Activated T-helper 1 cell treated with anti-CD3 and anti-CD28 coated beads, Interleukin-12 subunit alpha, Interleukin-12 subunit beta, Interleukin-2, Interleukin-4 antibody, amounts not matched to agents 30 ng/mL and 10 ng/mL and 1 ng/mL, durations not matched to agents 14 hours and 24 hours and 36 hours (primary cell): ENCODE measurements around the gene GALK1. TPM values are rescaled to one million over a fixed set of nuclear protein-coding genes. Genes with fewer than 3 reads are reported as not detected.

Experiments
- DNase-seq: peaks from one replicate; pipeline ENCODE4 v3.0.0; 2021; ENCODE audit warnings: low spot score
- H3K27ac Mint-ChIP-seq: one replicate; pipeline ENCODE4 v1.8.0; 2021; ENCODE audit warnings: mild to moderate bottlenecking, mixed read lengths
- H3K27me3 Mint-ChIP-seq: one replicate; pipeline ENCODE4 v1.8.0; 2022; ENCODE audit warnings: mild to moderate bottlenecking, moderate library complexity, mixed read lengths; ENCODE audit not compliant: insufficient read depth
- H3K36me3 Mint-ChIP-seq: one replicate; pipeline ENCODE4 v1.8.0; 2021; ENCODE audit warnings: low read depth, mixed read lengths
- H3K4me1 Mint-ChIP-seq: one replicate; pipeline ENCODE4 v1.8.0; 2021; ENCODE audit warnings: low read depth, mixed read lengths
- H3K4me3 Mint-ChIP-seq: one replicate; pipeline ENCODE4 v1.8.0; 2021; ENCODE audit warnings: mild to moderate bottlenecking, moderate library complexity, mixed read lengths
- H3K9me3 Mint-ChIP-seq: one replicate; pipeline ENCODE4 v1.8.0; 2021; ENCODE audit warnings: mixed read lengths
- intact Hi-C: fragments of 100-400 bp; cut with micrococcal nuclease; formaldehyde crosslinking; loops from one replicate; pipeline ENCODE4 v1.15.1; 2024
- total RNA-seq: library from RNA; stranded (reverse); gene quantifications from 2 replicates; pipeline ENCODE4 v1.2.3, GENCODE V29; 2022

The GALK1 gene
- total RNA-seq, 1 donor from 2014 or later: 48.0 TPM

DNA sequence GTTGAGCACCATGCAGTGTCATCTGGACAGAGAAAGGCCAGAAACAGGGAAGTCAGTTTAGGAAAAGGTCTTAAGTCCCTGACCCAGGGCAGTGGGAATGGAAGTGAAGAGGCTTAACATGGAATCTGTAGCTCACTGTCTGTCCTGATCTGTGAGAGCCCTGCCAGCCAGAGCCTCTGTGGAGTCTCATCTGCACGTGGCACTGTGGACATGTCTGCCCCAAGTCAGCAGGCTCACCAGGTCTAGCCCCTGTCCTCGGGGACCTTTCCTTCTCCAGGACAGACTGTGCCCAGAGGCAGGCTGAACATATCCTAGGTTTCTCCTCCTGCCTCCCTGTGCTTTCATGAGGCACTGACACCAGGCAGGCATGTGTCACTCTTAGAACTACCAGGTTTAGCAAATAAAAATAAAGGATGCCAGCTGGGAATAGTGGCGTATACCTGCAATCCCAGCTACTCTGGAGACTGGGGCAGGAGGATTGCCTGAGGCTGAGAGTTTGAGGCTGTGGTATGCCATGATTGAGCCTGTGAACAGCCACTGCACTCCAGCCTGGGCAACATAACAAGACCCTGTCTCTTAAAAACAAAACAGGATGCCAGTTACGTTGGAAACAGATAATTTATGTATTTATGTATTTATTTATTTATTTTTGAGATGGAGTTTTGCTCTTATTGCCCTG lies 42.0 kb upstream of the GALK1 start:
- intact Hi-C loops: no loop called here
- H3K4me1 Mint-ChIP-seq: peaks cover 12% of the 10 kb centered on the region
- H3K4me3 Mint-ChIP-seq: no peak overlapping the region
- H3K27ac Mint-ChIP-seq: no peak overlapping the region
- DNase-seq: no peak
- no peaks in the 10 kb centered on the region for H3K36me3 Mint-ChIP-seq
- no peaks in the 10 kb centered on the region for H3K27me3 Mint-ChIP-seq
- H3K9me3 Mint-ChIP-seq: no peaks in the 10 kb centered on the region

DNA sequence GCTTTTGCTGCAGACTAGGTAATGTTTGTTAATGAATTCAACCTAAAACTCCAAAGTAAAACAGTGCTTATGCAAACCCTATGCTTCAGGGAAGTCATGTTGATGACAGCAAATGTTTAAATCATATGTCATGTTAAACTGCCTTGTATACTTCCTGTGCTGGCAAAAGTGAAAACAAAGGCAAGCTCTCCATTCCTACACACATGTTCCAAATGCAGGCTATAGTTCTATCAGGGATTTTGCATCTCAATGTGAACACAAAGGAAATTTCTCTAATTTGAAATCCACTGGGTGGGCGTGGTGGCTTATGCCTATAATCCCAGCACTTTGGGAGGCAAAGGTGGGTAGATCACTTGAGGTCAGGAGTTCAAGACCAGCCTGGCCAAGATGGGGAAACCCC lies 38.9 kb upstream of the GALK1 start:
- Mint-ChIP-seq H3K9me3 (no peaks in the 10 kb centered on the region), H3K4me3 (no peak overlapping the region), H3K27me3 (no peaks in the 10 kb centered on the region), H3K27ac (peak overlapping the region; percentile 23), H3K4me1 (peaks cover 12% of the 10 kb centered on the region), H3K36me3 (peaks cover 5% of the 10 kb centered on the region)
- DNase-seq: no peak
- intact Hi-C loops: loop anchor here (2.0 kb wide), 1 partner anchor 17 kb away; no protein-coding TSS in a partner anchor

DNA sequence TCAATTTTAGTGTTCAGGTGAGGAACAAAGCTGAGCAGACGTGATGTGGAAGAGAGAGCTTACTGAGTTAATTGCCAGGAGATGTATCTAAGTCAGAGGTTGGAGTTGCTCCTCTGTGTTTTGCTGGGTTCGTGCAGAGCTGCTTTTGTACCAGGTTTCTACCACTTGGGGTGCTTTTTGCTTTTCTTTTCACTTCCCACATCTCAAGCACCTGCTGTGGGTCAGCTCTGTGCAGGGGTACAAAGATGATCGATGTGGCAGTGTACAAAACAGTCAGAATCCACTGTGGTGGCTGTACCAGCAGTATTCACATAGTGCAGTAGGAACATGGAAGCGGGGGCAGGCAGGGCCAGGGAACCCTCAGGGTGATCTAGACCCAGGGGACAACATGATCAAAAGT lies 34.4 kb upstream of the GALK1 start:
- no peak for DNase-seq
- no peaks in the 10 kb centered on the region for H3K27me3 Mint-ChIP-seq
- no peak overlapping the region for H3K4me3 Mint-ChIP-seq
- intact Hi-C loops: no loop called here
- H3K4me1 Mint-ChIP-seq: peaks cover 17% of the 10 kb centered on the region
- H3K27ac Mint-ChIP-seq: no peak overlapping the region
- no peaks in the 10 kb centered on the region for H3K9me3 Mint-ChIP-seq
- H3K36me3 Mint-ChIP-seq: peaks cover 11% of the 10 kb centered on the region

DNA sequence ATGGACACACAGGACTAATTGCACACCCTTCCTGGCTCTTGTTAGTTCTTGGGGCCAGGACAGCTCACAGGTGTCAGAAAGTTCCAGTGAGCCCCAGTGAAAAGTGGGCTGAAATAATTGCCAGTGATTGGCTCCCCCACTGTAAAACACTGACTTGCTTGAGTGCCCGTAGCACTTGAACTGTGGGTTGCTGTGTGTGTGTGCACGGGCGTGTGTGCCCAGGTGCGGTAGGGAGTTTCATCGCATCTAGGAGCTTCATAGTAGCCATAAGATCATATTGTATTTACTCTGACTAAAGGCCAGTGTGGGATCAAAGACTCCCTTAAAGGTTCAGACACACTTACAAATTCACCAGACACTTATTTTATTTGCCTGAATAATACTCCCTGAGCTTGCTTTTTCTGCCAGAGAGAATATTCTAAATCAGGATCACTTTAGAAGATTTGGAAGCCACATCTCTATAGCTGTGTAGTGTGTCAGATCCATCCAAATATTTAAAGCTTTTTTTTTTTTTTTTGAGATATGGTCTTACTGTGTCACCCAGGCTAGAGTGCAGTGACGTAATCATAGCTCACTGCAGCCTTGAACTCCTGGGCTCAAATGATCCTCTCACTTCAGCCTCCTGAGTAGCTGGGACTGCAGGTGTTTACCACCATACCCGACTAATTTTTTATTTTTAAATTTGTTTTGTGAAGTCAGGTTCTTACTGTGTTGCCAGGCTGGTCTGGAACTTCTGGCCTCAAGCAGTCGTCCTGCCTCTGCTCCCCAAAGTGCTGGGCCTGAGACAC lies 31.0 kb upstream of the GALK1 start:
- H3K36me3 Mint-ChIP-seq: peaks cover 20% of the 10 kb centered on the region

DNA sequence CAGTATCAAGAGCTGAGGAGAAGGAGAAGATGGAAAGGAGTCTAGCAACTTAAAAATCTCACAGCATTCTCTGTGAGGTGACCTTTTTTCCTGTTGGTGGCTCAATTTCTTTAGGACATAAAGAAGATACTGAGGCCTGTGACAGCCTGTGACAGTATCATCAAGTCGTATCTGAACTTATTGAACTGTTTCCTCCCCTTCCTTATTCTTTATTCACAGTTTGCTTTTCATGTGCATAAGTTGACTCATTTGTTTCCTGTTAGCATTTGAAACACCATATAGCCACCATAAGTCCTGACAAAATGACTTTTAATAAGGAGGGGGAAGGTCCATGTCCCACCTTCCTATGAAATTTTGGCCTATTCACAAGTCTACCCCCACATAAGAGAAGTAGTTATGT lies 28.5 kb upstream of the GALK1 start:
- Mint-ChIP-seq H3K36me3 (peaks cover 17% of the 10 kb centered on the region), H3K4me3 (no peak overlapping the region), H3K9me3 (no peaks in the 10 kb centered on the region), H3K27me3 (no peaks in the 10 kb centered on the region), H3K4me1 (peaks cover 21% of the 10 kb centered on the region), H3K27ac (peak overlapping the region; percentile 62)
- intact Hi-C loops: no loop called here
- DNase-seq: no peak

More for the DNA sequence above, 31.0 kb upstream of the GALK1 start:
- Mint-ChIP-seq H3K27me3 (no peaks in the 10 kb centered on the region), H3K4me3 (no peak overlapping the region), H3K4me1 (peaks cover 21% of the 10 kb centered on the region), H3K27ac (no peak overlapping the region), H3K9me3 (no peaks in the 10 kb centered on the region)
- DNase-seq: no peak
- intact Hi-C loops: no loop called here

DNA sequence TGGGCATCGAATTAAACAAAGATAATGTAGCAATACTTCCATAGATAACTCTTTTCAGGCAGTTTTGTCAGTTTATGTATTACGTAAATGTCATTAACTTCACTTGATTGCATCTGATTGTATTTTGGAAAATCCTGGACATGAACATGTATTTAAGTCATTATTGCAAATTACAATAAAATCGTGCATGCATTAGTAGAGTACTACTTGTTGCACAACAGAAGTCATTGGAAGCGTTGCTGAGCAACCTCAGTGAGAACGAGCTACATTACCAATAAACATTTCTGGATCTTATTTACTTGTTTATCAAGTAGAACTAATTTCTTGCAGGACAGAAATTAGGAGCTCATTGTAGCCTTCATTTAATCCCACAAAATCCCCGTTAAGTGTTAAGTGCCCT lies 26.3 kb upstream of the GALK1 start:
- intact Hi-C loops: no loop called here

DNA sequence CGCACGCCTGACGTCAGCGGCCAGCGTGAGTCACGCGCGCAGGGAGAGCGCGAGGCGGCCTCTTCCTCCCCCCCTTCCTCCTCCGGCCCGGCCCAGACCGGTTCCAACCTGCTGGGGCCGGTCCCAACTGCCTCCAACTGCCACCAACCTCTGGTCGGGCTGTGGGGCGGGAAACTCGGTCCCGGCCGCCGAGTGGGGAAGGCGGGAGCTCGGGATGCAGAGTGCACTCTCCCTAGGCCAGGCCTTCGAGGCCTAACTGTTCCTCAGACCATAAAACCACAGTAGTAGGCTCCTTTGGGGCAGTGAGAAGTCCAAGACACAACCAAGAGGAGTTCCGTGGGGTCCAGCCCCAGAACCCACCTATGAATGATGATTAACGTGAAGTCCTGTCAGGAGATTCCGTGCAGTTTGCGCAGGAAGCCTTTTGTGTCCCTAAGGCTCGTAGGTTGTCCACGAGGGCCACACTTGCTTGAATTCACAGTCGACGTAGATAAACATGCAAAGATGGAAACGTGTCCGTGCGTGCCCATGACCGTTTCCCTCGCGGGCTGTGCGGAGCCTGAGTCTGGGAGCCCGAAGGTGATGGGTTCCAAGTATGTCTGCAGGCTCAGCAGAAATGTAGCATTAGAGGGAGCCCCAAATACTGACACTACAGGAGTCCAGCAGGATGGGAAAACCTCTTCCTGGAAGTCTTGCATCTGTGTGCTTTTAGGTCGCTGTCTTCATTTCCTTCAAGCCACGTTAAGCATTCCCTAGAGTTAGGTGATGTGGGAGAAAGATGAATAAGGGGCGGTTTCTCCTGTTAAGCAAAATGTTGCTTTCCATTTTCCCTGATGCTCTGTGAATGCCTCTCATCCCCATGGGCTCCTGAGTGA lies 20.3 kb upstream of the GALK1 start:
- H3K4me3 Mint-ChIP-seq: peak overlapping the region; percentile 92
- H3K4me1 Mint-ChIP-seq: peaks cover 40% of the 10 kb centered on the region
- no peaks in the 10 kb centered on the region for H3K27me3 Mint-ChIP-seq
- DNase-seq: peak; percentile 87
- H3K27ac Mint-ChIP-seq: peak overlapping the region; percentile 99
- no peaks in the 10 kb centered on the region for H3K9me3 Mint-ChIP-seq
- intact Hi-C loops: loop anchor here (5.0 to 10.0 kb wide), 2 partner anchors 42 to 410 kb away; no protein-coding TSS in a partner anchor
- H3K36me3 Mint-ChIP-seq: peaks cover 7% of the 10 kb centered on the region

More for the DNA sequence above, 26.3 kb upstream of the GALK1 start:
- Mint-ChIP-seq H3K9me3 (no peaks in the 10 kb centered on the region), H3K27me3 (no peaks in the 10 kb centered on the region), H3K4me1 (peaks cover 25% of the 10 kb centered on the region), H3K4me3 (no peak overlapping the region), H3K27ac (no peak overlapping the region), H3K36me3 (peaks cover 12% of the 10 kb centered on the region)
- DNase-seq: no peak

DNA sequence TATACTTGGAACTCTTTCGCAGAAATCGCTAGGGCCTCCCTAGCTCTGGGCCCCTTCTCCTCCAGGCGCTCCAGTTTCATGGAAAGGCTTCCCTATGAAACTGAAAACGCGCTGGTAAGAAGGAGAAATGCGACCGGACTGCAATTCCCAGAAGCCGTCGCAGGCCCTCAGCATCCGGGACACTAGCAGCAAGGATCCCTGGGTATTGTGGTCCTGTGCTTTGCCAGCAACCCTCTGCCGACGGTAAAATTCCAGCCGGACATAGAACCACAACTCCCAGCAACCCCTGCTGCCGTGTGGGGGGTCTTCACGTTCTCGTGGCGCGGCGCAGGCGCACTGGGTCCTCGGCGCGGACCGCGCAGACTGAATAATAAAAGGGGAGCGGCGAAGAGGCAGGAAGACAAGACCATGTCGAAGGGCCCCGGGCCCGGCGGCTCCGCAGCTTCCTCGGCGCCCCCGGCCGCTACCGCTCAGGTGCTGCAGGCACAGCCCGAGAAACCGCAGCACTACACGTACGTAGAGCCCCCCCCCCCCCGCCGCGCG lies 19.6 kb upstream of the GALK1 start, which contains the start of gene UNK:
TSS of gene UNK (plus strand) at position 334 of the 543 bp plus-strand sequence. CDS start at position 409, 75 bp downstream.
- H3K4me3 Mint-ChIP-seq: peak within 1 kb of the TSS; percentile 92
- intact Hi-C loops: loop anchor here (1.0 to 10.0 kb wide), 7 partner anchors 43 to 953 kb away; partner anchors contain the start of genes ACOX1, MFSD11, SLC25A19 and SRSF2
- peak; percentile 94 for DNase-seq
- H3K36me3 Mint-ChIP-seq: peaks cover 7% of the 10 kb centered on the region
- peaks cover 47% of the 10 kb centered on the region for H3K4me1 Mint-ChIP-seq
- H3K27ac Mint-ChIP-seq: peak within 1 kb of the TSS; percentile 99
- H3K9me3 Mint-ChIP-seq: no peaks in the 10 kb centered on the region
- H3K27me3 Mint-ChIP-seq: peaks cover 2% of the 10 kb centered on the region

DNA sequence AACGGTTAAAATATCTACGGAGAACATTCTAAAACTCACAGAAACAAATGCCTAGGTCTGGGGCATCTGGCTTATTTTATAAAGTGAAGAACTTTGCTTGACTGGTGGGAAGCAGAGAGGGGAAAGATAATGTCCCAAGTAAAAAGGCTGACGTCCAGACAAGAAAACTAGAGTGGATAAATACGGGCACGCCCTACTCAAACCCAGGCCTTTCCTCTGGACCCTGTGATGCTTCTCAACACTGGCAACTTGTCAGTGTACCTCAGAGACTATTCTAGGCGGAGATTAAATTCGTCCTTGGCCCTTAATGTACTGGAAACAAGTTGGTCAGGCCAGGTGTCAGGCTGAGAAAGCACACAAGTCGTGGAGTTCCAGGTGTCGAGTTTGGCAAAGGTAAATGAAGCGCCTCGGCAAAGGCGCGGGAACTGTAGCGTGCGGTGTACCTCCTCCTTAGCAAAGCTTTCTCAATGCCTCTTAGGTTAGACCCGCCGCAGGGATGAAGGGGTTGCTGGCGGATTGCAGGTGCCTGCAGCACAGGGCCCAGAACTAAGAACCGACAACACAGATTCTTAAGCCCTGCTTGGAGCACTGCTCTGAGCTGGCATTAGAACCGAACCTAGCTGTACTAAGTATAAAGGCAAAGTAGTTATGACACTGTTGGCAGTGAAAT lies 18.9 kb upstream of the GALK1 start:
- no peaks in the 10 kb centered on the region for H3K9me3 Mint-ChIP-seq
- intact Hi-C loops: loop anchor here (1.0 to 10.0 kb wide), 6 partner anchors 71 to 953 kb away; partner anchors contain the start of genes ACOX1, MFSD11, SLC25A19 and SRSF2
- peaks cover 2% of the 10 kb centered on the region for H3K27me3 Mint-ChIP-seq
- H3K27ac Mint-ChIP-seq: peak overlapping the region; percentile 99
- peaks cover 47% of the 10 kb centered on the region for H3K4me1 Mint-ChIP-seq
- DNase-seq: no peak
- peak overlapping the region; percentile 92 for H3K4me3 Mint-ChIP-seq
- peaks cover 7% of the 10 kb centered on the region for H3K36me3 Mint-ChIP-seq

DNA sequence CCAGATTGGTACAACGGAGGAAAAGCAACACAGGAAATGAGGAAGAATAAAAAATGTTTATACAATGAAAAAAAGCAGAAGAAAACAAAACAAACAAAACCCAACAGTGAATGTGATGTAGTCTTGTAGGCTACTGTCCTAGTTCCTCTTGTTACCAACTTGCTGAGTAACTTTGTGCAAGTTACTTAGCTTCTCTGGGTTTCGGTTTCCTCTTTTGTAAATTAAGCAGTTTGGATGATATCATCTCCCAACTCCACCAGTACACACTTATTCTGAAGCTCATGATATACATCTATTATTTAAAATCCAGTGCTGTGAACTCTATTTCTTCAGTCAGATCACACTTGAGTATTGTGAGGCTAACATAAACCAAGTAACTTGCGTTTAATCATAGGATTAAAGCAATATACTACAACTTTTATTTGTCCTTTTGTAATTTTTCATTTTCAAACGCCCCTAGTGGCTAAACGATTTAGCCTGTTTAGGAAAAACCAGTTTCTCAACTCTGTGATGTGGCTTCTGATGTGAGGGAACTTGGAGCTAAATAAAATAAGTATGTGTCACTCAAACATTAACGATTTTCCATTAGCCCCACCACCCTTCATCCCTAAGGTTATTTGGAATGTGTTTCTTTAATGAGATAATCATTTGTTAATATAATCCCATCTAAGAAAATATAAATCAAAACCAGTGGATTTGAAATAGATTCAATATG lies 18.2 kb upstream of the GALK1 start:
- intact Hi-C loops: loop anchor here (5.0 to 10.0 kb wide), 2 partner anchors 412 to 954 kb away; partner anchors contain the start of genes MFSD11 and SRSF2

More for the DNA sequence above, 18.2 kb upstream of the GALK1 start:
- peak overlapping the region; percentile 92 for H3K4me3 Mint-ChIP-seq
- H3K4me1 Mint-ChIP-seq: peaks cover 52% of the 10 kb centered on the region
- no peak for DNase-seq
- H3K27ac Mint-ChIP-seq: peak overlapping the region; percentile 99
- H3K27me3 Mint-ChIP-seq: peaks cover 2% of the 10 kb centered on the region
- H3K36me3 Mint-ChIP-seq: peaks cover 14% of the 10 kb centered on the region
- H3K9me3 Mint-ChIP-seq: no peaks in the 10 kb centered on the region
